PC-3 (cell line): ENCODE results near the gene OR8A1. TPM values are rescaled to one million over a fixed set of nuclear protein-coding genes. Genes with fewer than 3 reads are reported as not detected.

Source experiments
- ATAC-seq: fragments of 200-7000 bp; cut with Tn5 transposase; 2 replicates; pipeline ENCODE4 v1.9.1; 2020; ENCODE audit warnings: mild to moderate bottlenecking, moderate library complexity
- BruUV-seq: library from RNA; stranded (reverse); fragments of 400-500 nt; replicated peaks from 2 replicates; lab custom pipeline; 2021; lab: Mats Ljungman, UMichigan
- CTCF ChIA-PET: fragments of 300-600 bp; sonication (Branson Sonifier 250); formaldehyde crosslinking; loops from one replicate; lab custom pipeline; 2022; ENCODE audit warnings: antibody characterized with exemption; lab: Charles Lee
- POLR2A ChIA-PET: fragments of 300-600 bp; sonication (Branson Sonifier 250); formaldehyde crosslinking; loops from one replicate; lab custom pipeline; 2022; ENCODE audit warnings: antibody characterized with exemption; ENCODE audit not compliant: unreplicated experiment; lab: Charles Lee
- DNase-seq: peaks from one replicate; pipeline ENCODE4 v3.0.0-alpha.2; 2015
- H2AFZ ChIP-seq: fragments of 300-600 bp; sonication (generic); 2 replicates; pipeline ENCODE4 v1.6.0; 2016; ENCODE audit warnings: antibody characterized with exemption, low read length
- H3F3A ChIP-seq: fragments of 300-600 bp; sonication (generic); one replicate; pipeline ENCODE4 v1.6.0; 2017; ENCODE audit warnings: antibody characterized with exemption, low read length, control low read depth, mild to moderate bottlenecking; ENCODE audit not compliant: unreplicated experiment
- H3K27ac ChIP-seq: fragments of 300-600 bp; sonication (generic); 2 replicates; pipeline ENCODE4 v1.5.1; 2016; ENCODE audit warnings: mild to moderate bottlenecking, low read length
- H3K27me3 ChIP-seq: fragments of 300-600 bp; sonication (generic); 2 replicates; pipeline ENCODE4 v1.6.1; 2016; ENCODE audit warnings: low read length, mixed read lengths
- H3K36me3 ChIP-seq: fragments of 300-600 bp; sonication (generic); 2 replicates; pipeline ENCODE4 v1.6.1; 2016; ENCODE audit warnings: low read depth, mixed run types, low read length, mixed read lengths
- H3K4me1 ChIP-seq: fragments of 300-600 bp; sonication (generic); 2 replicates; pipeline ENCODE4 v1.5.1; 2016; ENCODE audit warnings: low read length; ENCODE audit not compliant: insufficient read depth
- H3K4me2 ChIP-seq: fragments of 300-600 bp; sonication (generic); 2 replicates; pipeline ENCODE4 v1.6.0; 2016; ENCODE audit warnings: low read length
- H3K4me3 ChIP-seq: fragments of 300-600 bp; sonication (generic); 2 replicates; pipeline ENCODE4 v1.5.1; 2016; ENCODE audit warnings: mild to moderate bottlenecking, low read length, mixed read lengths
- H3K79me2 ChIP-seq: fragments of 300-600 bp; sonication (generic); 2 replicates; pipeline ENCODE4 v1.6.1; 2017; ENCODE audit warnings: low read length, mixed read lengths
- H3K9ac ChIP-seq: fragments of 300-600 bp; sonication (generic); 2 replicates; pipeline ENCODE4 v1.6.0; 2016; ENCODE audit warnings: mild to moderate bottlenecking, low read length
- H3K9me2 ChIP-seq: fragments of 300-600 bp; sonication (generic); replicated peaks from 2 replicates; pipeline ENCODE4 v1.6.1; 2016; ENCODE audit warnings: mixed run types, low read length, mixed read lengths
- H3K9me3 ChIP-seq: fragments of 300-600 bp; sonication (generic); 2 replicates; pipeline ENCODE4 v1.6.1; 2016; ENCODE audit warnings: low read length, mixed read lengths
- H4K20me1 ChIP-seq: fragments of 300-600 bp; sonication (generic); 2 replicates; pipeline ENCODE4 v1.6.1; 2016; ENCODE audit warnings: low read length, mixed read lengths
- CTCF ChIP-seq: fragments of 300-600 bp; sonication (generic); conservative IDR thresholded peaks from 2 replicates; pipeline ENCODE4 v1.5.1; 2017; ENCODE audit warnings: antibody characterized with exemption, low read depth, mild to moderate bottlenecking, low read length
- EZH2 ChIP-seq: fragments of 300-600 bp; sonication (generic); IDR thresholded peaks from one replicate; pipeline ENCODE4 v1.6.1; 2017; ENCODE audit warnings: antibody characterized with exemption, mild to moderate bottlenecking, low read length; ENCODE audit not compliant: unreplicated experiment
- EZH2phosphoT487 ChIP-seq: fragments of 300-600 bp; sonication (generic); IDR thresholded peaks from 2 replicates; pipeline ENCODE4 v1.6.1; 2018; ENCODE audit warnings: mild to moderate bottlenecking, antibody characterized with exemption, low read length, borderline replicate concordance
- intact Hi-C: fragments of 100-400 bp; cut with micrococcal nuclease; formaldehyde crosslinking; loops from 2 replicates; pipeline ENCODE4 v1.9.0; 2023
- total RNA-seq: library from RNA; depleted of rRNA; stranded (reverse); fragments of >200 nt; gene quantifications from 2 replicates; pipeline ENCODE4 v1.2.3, GENCODE V29; 2014

OR8A1 gene
- total RNA-seq, 1 experiment from 2014 or later: 0.04 TPM

- POLR2A ChIA-PET: no interaction called here
- ATAC-seq: no peak
Measured at GRCh38 chr11:124543554-124543953, 26.2 kb upstream of the OR8A1 start, which contains the start of gene OR8B12. Gene OR8B12, minus strand, starts transcription at chr11:124543654. Its CDS starts 0 bp downstream, at chr11:124543654.

GRCh38 chr11:124551189-124551588, 18.6 kb upstream of the OR8A1 start:
- Histone ChIP-seq H3K79me2 (no peaks in the 10 kb centered on the region), H3K36me3 (no peaks in the 10 kb centered on the region), H4K20me1 (no peaks in the 10 kb centered on the region), H3K27ac (no peak overlapping the region), H3K4me2 (no peak overlapping the region), H3K9me3 (no peaks in the 10 kb centered on the region), H3K9me2 (no peaks in the 10 kb centered on the region), H3K4me1 (no peaks in the 10 kb centered on the region), H3F3A (no peaks in the 10 kb centered on the region), H3K9ac (no peak overlapping the region), H2AFZ (no peak overlapping the region), H3K4me3 (no peak overlapping the region), H3K27me3 (peaks cover 54% of the 10 kb centered on the region)
- no peak for ATAC-seq
- intact Hi-C loops: no loop called here
- ChIA-PET CTCF (no interaction called here), POLR2A (no interaction called here)
- no peak for DNase-seq
- BruUV-seq: no TSS peak
- TF ChIP-seq CTCF (no peak; the same call in 1 of the 2 replicates), EZH2 (no peak), EZH2phosphoT487 (no peak)

More at GRCh38 chr11:124543554-124543953, 26.2 kb upstream of the OR8A1 start, which contains the start of gene OR8B12:
- Histone ChIP-seq H4K20me1 (no peaks in the 10 kb centered on the region), H3F3A (no peaks in the 10 kb centered on the region), H3K9ac (no peak within 1 kb of the TSS), H3K9me2 (no peaks in the 10 kb centered on the region), H3K4me3 (no peak within 1 kb of the TSS), H3K9me3 (no peaks in the 10 kb centered on the region), H3K27me3 (peaks cover 92% of the 10 kb centered on the region), H3K27ac (no peak within 1 kb of the TSS), H2AFZ (no peak within 1 kb of the TSS), H3K4me1 (no peaks in the 10 kb centered on the region), H3K4me2 (no peak within 1 kb of the TSS), H3K79me2 (no peaks in the 10 kb centered on the region), H3K36me3 (no peaks in the 10 kb centered on the region)
- CTCF ChIA-PET: no interaction called here
- TF ChIP-seq EZH2phosphoT487 (no peak), CTCF (no peak), EZH2 (no peak)
- intact Hi-C loops: no loop called here
- no TSS peak for BruUV-seq
- no peak for DNase-seq

GRCh38 chr11:124551987-124552386, 17.8 kb upstream of the OR8A1 start:
- H3K36me3 ChIP-seq: no peaks in the 10 kb centered on the region
- intact Hi-C loops: no loop called here
- H3K27ac ChIP-seq: no peak overlapping the region
- H3K9me3 ChIP-seq: no peaks in the 10 kb centered on the region
- H3K27me3 ChIP-seq: peaks cover 55% of the 10 kb centered on the region
- no peak overlapping the region for H2AFZ ChIP-seq
- H3K9me2 ChIP-seq: no peaks in the 10 kb centered on the region
- H4K20me1 ChIP-seq: no peaks in the 10 kb centered on the region
- ChIA-PET POLR2A (no interaction called here), CTCF (no interaction called here)
- H3K79me2 ChIP-seq: no peaks in the 10 kb centered on the region
- BruUV-seq: no TSS peak
- DNase-seq (no peak), ATAC-seq (no peak)
- no peak overlapping the region for H3K4me2 ChIP-seq
- H3K4me1 ChIP-seq: no peaks in the 10 kb centered on the region
- no peak overlapping the region for H3K9ac ChIP-seq
- TF ChIP-seq EZH2: no peak
- H3K4me3 ChIP-seq: no peak overlapping the region
- no peaks in the 10 kb centered on the region for H3F3A ChIP-seq
